K562 (cell line): ENCODE measurements around the gene PBX2. TPM values are rescaled to one million over a fixed set of nuclear protein-coding genes. Genes with fewer than 3 reads are reported as not detected.

Experiments used
- ATAC-seq: fragments of 200-7000 bp; cut with Tn5 transposase; 3 replicates; pipeline ENCODE4 v1.9.1; 2020; ENCODE audit warnings: moderate library complexity
- BruUV-seq: library from RNA; stranded (reverse); fragments of 400-500 nt; replicated peaks from 2 replicates; lab custom pipeline; 2021; lab: Mats Ljungman, UMichigan
- CTCF ChIA-PET: fragments of 300-600 bp; formaldehyde crosslinking; extraction: SDS; loops from one replicate; lab custom pipeline; 2021; ENCODE audit warnings: low intra/inter-chr PET ratio; lab: Yijun Ruan, JAX
- POLR2A ChIA-PET: fragments of 300-600, 350-650 bp; sonication (Branson Sonifier 250); formaldehyde crosslinking; extraction: SDS; loops from one replicate; lab custom pipeline; 2021; ENCODE audit warnings: antibody characterized with exemption, inconsistent platforms; lab: Yijun Ruan, JAX
- DNase-seq, 4 experiments: peaks; one replicate each; pipeline versions ENCODE4 v3.0.0 to v3.0.0-alpha.2; 2011 to 2018; ENCODE audit warnings: low spot score in 3 of 4, mixed read lengths in 3 of 4; ENCODE audit errors: extremely low read depth in 1 of 4
- FAIRE-seq: peaks from 2 replicates; lab custom pipeline; 2011; peaks lifted over from hg19 to GRCh38; lab: Jason Lieb, UNC
- H2AFZ ChIP-seq: 2 replicates; pipeline ENCODE4 v1.6.0; 2011; ENCODE audit warnings: low read depth, low read length, control low read depth, inconsistent platforms
- H3K27ac ChIP-seq: fragments of 200-600 bp; 3 replicates; pipeline ENCODE4 v1.8.0; 2011; ENCODE audit warnings: low read depth, mild to moderate bottlenecking, control low read depth, inconsistent platforms, low read length, moderate library complexity, mixed read lengths; ENCODE audit errors: extremely low read depth
- H3K27me3 ChIP-seq, 2 experiments: fragments of 300-600 bp in 1 of 2; 2 replicates in 1 of 2; 3 replicates in 1 of 2; pipeline versions ENCODE4 v1.6.0 to v1.8.0; 2011; ENCODE audit warnings: inconsistent platforms in 2 of 2, low read length in 2 of 2, mild to moderate bottlenecking in 1 of 2, mixed read lengths in 1 of 2, moderate library complexity in 1 of 2; ENCODE audit not compliant: control insufficient read depth in 2 of 2, insufficient read depth in 2 of 2
- H3K36me3 ChIP-seq: fragments of 300-600 bp; 3 replicates; pipeline ENCODE4 v1.8.0; 2011; ENCODE audit warnings: mild to moderate bottlenecking, low read length, inconsistent platforms; ENCODE audit not compliant: control insufficient read depth, insufficient read depth
- H3K4me1 ChIP-seq, 2 experiments: fragments of 200-600 bp in 1 of 2; replicated peaks in 1 of 2; 2 replicates in 1 of 2; 3 replicates in 1 of 2; pipeline versions ENCODE4 v1.5.1 to v1.8.0; 2011; ENCODE audit warnings: inconsistent platforms in 2 of 2, low read length in 2 of 2, mild to moderate bottlenecking in 1 of 2, mixed read lengths in 1 of 2, moderate library complexity in 1 of 2; ENCODE audit not compliant: control insufficient read depth in 2 of 2, insufficient read depth in 2 of 2
- H3K4me2 ChIP-seq: 2 replicates; pipeline ENCODE4 v1.6.1; 2011; ENCODE audit warnings: low read length, control low read depth, inconsistent platforms, mixed read lengths; ENCODE audit not compliant: insufficient read depth
- H3K4me3 ChIP-seq: fragments of 200-600 bp; sonication (generic), shearing (Covaris generic); 2 replicates; pipeline ENCODE4 v1.5.1; 2016; ENCODE audit warnings: control low read depth, inconsistent platforms
- H3K79me2 ChIP-seq: fragments of 200-600 bp; 3 replicates; pipeline ENCODE4 v1.8.0; 2011; ENCODE audit warnings: low read length, inconsistent platforms; ENCODE audit not compliant: control insufficient read depth, insufficient read depth
- H3K9ac ChIP-seq, 2 experiments: 2 replicates each; pipeline versions ENCODE4 v1.6.0 to v1.6.1; 2011; ENCODE audit warnings: low read depth in 2 of 2, low read length in 2 of 2, control low read depth in 1 of 2, inconsistent platforms in 1 of 2, mild to moderate bottlenecking in 1 of 2, mixed read lengths in 1 of 2; ENCODE audit not compliant: insufficient read depth in 1 of 2
- H3K9me1 ChIP-seq: one replicate; pipeline ENCODE4 v1.6.0; 2011; ENCODE audit warnings: inconsistent platforms, mild to moderate bottlenecking, low read length, moderate library complexity; ENCODE audit not compliant: control insufficient read depth, insufficient read depth
- H3K9me3 ChIP-seq: replicated peaks from 2 replicates; pipeline ENCODE4 v1.5.1; 2011; ENCODE audit warnings: low read depth, low read length, inconsistent platforms; ENCODE audit not compliant: control insufficient read depth, insufficient read depth
- H4K20me1 ChIP-seq: replicated peaks from 2 replicates; pipeline ENCODE4 v1.6.1; 2011; ENCODE audit warnings: low read length, inconsistent platforms, mixed read lengths; ENCODE audit not compliant: control insufficient read depth, insufficient read depth
- CBFA2T3 ChIP-seq: fragments of 450-650 bp; IDR thresholded peaks from 2 replicates; pipeline ENCODE4 v1.6.1; 2017
- GABPB2 ChIP-seq: fragments of 250-450 bp; sonication (Bioruptor Pico); conservative IDR thresholded peaks from 2 replicates; pipeline ENCODE4 v1.5.1; 2021; ENCODE audit warnings: mild to moderate bottlenecking
- JUND ChIP-seq, 2 experiments: IDR thresholded peaks; 2 replicates in 1 of 2; 3 replicates in 1 of 2; pipeline ENCODE4 v1.6.1; 2011; ENCODE audit warnings: borderline replicate concordance in 2 of 2, low read depth in 2 of 2, low read length in 2 of 2, improper control_type of control experiment in 1 of 2, missing biosample characterization in 1 of 2, missing genetic modification characterization in 1 of 2, missing genetic modification reagents in 1 of 2
- MYC ChIP-seq, 2 experiments: fragments of 250-450 bp in 1 of 2; sonication (Bioruptor Pico) in 1 of 2; IDR thresholded peaks; 2 replicates each; pipeline versions ENCODE4 v1.5.1 to v1.6.1; 2012 to 2021; ENCODE audit warnings: low read depth in 2 of 2, borderline replicate concordance in 1 of 2, improper control_type of control experiment in 1 of 2, low read length in 1 of 2, mild to moderate bottlenecking in 1 of 2, moderate library complexity in 1 of 2
- SETDB1 ChIP-seq: IDR thresholded peaks from one replicate; pipeline ENCODE4 v1.6.1; 2012; ENCODE audit warnings: low read length, control low read depth, inconsistent platforms
- SMARCC2 ChIP-seq: fragments of 450-650 bp; IDR thresholded peaks from 2 replicates; pipeline ENCODE4 v1.6.1; 2017; ENCODE audit warnings: antibody characterized with exemption, moderate library complexity, mild to moderate bottlenecking, low read depth
- SUPT5H ChIP-seq: fragments of 450-650 bp; IDR thresholded peaks from 2 replicates; pipeline ENCODE4 v1.6.1; 2016
- WGBS: fragments of 100-300 bp; shearing (Covaris generic); methylation state at CpG from one replicate; pipeline ENCODE4 v1.1.6; 2016; ENCODE audit warnings: low coverage, mixed read lengths; ENCODE audit not compliant: insufficient coverage; ENCODE audit errors: missing lambda C conversion rate; 5-methylcytosine and 5-hydroxymethylcytosine counted together
- in situ Hi-C: fragments of 300-500 bp; cut with MboI; formaldehyde crosslinking; loops from 4 replicates; pipeline ENCODE4 v1.15.0; 2018; ENCODE audit warnings: inconsistent platforms, mixed read lengths
- intact Hi-C: fragments of 100-400 bp; cut with micrococcal nuclease; formaldehyde crosslinking; loops from 2 replicates; pipeline ENCODE4 v1.14.2; 2022
- polyA plus RNA-seq, 8 experiments: library from polyadenylated mRNA; depleted of rRNA in 4 of 8; stranded (reverse) in 5 of 8; unstranded in 3 of 8; fragments of >200 nt; fragmentation: Nextera tagmentation in 2 of 8; fragmentation: Illumina TruSeq in 1 of 8; extraction: Ambion mirVana in 2 of 8; extraction: Trizol in 1 of 8; gene quantifications; 2 replicates each; pipeline versions ENCODE4 v1.2.1 to v1.2.3, GENCODE V29; 2011 to 2014; ENCODE audit warnings: inconsistent platforms in 1 of 8, missing spikeins in 1 of 8
- total RNA-seq, 7 experiments: library from RNA; depleted of rRNA in 6 of 7; stranded (reverse); fragments of >200 nt in 6 of 7; fragmentation: Illumina TruSeq in 2 of 7; extraction: Trizol in 2 of 7; gene quantifications; 2 replicates each; pipeline versions ENCODE4 v1.2.1 to v1.2.3, GENCODE V29; 2011 to 2021; ENCODE audit warnings: low replicate concordance in 1 of 7
- TF ChIP-seq, protein P1 (sequence below): fragments of 250-450 bp; sonication (Bioruptor Pico); IDR thresholded peaks from 2 replicates; pipeline ENCODE4 v1.8.0; 2022; ENCODE audit warnings: moderate library complexity, mild to moderate bottlenecking, inconsistent platforms
- TF ChIP-seq, protein P2 (sequence below): fragments of 450-650 bp; IDR thresholded peaks from 2 replicates; pipeline ENCODE4 v1.6.1; 2016; ENCODE audit warnings: low read depth

Gene PBX2
- total and polyA plus RNA-seq, 9 of the 15 experiments (the other 6 are each of a cell fraction or from before 2014, with no cell fraction given): 1.9 to 134 (median 62.5) TPM

DNA sequence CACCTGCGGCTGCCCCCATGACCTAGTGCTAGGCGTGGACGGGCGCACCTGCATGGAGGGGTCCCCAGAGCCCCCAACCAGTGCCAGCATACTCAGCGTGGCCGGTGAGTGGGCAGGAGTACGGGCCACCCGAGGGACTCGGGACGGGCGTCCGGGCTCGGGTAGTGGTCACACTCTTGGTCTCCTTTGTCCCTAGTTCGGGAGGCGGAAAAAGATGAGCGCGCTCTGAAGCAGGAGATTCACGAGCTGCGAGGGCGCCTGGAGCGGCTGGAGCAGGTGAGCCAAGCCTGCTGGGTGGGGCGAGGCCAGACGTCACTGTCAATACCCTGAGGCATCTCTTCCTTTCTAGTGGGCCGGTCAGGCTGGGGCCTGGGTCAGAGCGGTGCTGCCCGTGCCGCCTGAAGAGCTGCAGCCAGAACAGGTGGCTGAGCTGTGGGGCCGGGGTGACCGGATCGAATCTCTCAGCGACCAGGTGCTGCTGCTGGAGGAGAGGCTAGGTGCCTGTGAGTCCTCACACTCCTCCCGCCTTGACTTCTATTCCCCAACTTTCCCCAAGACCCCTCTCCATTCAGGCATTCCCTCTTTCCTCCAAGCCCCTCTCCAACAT, 22.7 kb downstream of the PBX2 start (continued):
- TF ChIP-seq SMARCC2 (no peak), SUPT5H (no peak), SETDB1 (no peak), GABPB2 (CRISPR knock-in tag) (no peak), MYC (IDR thresholded peaks at IDR 0.05; ENCODE audit: low read depth, low read length) (no peak), MYC (CRISPR knock-in tag; IDR thresholded peaks at IDR 0.05; ENCODE audit: borderline replicate concordance, low read depth) (no peak), CBFA2T3 (no peak)
- TF ChIP-seq, protein P1, sequence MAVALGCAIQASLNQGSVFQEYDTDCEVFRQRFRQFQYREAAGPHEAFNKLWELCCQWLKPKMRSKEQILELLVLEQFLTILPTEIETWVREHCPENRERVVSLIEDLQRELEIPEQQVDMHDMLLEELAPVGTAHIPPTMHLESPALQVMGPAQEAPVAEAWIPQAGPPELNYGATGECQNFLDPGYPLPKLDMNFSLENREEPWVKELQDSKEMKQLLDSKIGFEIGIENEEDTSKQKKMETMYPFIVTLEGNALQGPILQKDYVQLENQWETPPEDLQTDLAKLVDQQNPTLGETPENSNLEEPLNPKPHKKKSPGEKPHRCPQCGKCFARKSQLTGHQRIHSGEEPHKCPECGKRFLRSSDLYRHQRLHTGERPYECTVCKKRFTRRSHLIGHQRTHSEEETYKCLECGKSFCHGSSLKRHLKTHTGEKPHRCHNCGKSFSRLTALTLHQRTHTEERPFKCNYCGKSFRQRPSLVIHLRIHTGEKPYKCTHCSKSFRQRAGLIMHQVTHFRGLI (CRISPR knock-in tag): no peak

- Histone ChIP-seq H2AFZ (no peak overlapping the region), H3K27me3 (no peaks in the 10 kb centered on the region), H3K9ac (peak overlapping the region in 1 of 2 experiments; percentile 88; a peak in 2 of 4 replicates), H4K20me1 (no peaks in the 10 kb centered on the region), H3K79me2 (peaks cover 3% of the 10 kb centered on the region; the same call in 1 of the 3 replicates), H3K36me3 (peaks cover 80% of the 10 kb centered on the region), H3K9me3 (no peaks in the 10 kb centered on the region), H3K4me3 (no peak overlapping the region), H3K4me2 (no peak overlapping the region), H3K4me1 (peaks cover 44 to 51% of the 10 kb centered on the region in 2 experiments), H3K9me1 (no peaks in the 10 kb centered on the region), H3K27ac (0 out of 3 replicates have a peak overlapping the region, but pooled peaks have one; percentile 10)
- in situ Hi-C loops (no loop called here), intact Hi-C loops (loop anchor here (5.0 kb wide), 1 partner anchor 49 kb away; no protein-coding TSS in a partner anchor)
- ATAC-seq (peak; percentile 62), DNase-seq (peak; percentile 69 to 77 (median 70)), FAIRE-seq (no peak)
- CTCF ChIA-PET: no interaction called here
- POLR2A ChIA-PET: interaction anchor here (0.6 to 4.6 kb wide), 3 partner anchors 11 to 37 kb away, joined by 3 to 30 read pairs (median 4); partner anchors contain the start of genes AGPAT1 and RNF5
- 92% methylated on average over 24 of the region's 30 CpGs for WGBS
- BruUV-seq: no TSS peak
- TF ChIP-seq, protein P2, sequence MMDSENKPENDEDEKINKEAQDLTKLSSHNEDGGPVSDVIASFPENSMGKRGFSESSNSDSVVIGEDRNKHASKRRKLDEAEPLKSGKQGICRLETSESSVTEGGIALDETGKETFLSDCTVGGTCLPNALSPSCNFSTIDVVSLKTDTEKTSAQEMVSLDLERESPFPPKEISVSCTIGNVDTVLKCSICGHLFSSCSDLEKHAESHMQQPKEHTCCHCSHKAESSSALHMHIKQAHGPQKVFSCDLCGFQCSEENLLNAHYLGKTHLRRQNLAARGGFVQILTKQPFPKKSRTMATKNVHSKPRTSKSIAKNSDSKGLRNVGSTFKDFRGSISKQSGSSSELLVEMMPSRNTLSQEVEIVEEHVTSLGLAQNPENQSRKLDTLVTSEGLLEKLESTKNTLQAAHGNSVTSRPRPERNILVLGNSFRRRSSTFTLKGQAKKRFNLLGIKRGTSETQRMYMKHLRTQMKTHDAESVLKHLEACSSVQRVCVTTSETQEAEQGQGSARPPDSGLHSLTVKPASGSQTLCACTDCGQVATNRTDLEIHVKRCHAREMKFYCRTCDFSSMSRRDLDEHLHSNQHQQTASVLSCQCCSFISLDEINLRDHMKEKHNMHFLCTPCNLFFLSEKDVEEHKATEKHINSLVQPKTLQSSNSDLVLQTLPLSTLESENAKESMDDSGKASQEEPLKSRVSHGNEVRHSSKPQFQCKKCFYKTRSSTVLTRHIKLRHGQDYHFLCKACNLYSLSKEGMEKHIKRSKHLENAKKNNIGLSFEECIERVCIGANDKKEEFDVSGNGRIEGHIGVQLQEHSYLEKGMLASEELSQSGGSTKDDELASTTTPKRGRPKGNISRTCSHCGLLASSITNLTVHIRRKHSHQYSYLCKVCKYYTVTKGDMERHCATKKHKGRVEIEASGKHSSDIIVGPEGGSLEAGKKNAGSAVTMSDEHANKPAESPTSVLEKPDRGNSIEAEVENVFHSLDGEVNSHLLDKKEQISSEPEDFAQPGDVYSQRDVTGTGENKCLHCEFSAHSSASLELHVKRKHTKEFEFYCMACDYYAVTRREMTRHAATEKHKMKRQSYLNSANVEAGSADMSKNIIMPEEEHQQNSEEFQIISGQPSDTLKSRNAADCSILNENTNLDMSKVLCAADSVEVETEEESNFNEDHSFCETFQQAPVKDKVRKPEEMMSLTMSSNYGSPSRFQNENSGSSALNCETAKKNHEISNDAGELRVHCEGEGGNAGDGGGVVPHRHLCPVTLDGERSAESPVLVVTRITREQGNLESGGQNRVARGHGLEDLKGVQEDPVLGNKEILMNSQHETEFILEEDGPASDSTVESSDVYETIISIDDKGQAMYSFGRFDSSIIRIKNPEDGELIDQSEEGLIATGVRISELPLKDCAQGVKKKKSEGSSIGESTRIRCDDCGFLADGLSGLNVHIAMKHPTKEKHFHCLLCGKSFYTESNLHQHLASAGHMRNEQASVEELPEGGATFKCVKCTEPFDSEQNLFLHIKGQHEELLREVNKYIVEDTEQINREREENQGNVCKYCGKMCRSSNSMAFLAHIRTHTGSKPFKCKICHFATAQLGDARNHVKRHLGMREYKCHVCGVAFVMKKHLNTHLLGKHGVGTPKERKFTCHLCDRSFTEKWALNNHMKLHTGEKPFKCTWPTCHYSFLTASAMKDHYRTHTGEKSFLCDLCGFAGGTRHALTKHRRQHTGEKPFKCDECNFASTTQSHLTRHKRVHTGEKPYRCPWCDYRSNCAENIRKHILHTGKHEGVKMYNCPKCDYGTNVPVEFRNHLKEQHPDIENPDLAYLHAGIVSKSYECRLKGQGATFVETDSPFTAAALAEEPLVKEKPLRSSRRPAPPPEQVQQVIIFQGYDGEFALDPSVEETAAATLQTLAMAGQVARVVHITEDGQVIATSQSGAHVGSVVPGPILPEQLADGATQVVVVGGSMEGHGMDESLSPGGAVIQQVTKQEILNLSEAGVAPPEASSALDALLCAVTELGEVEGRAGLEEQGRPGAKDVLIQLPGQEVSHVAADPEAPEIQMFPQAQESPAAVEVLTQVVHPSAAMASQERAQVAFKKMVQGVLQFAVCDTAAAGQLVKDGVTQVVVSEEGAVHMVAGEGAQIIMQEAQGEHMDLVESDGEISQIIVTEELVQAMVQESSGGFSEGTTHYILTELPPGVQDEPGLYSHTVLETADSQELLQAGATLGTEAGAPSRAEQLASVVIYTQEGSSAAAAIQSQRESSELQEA: no peak
- peak; percentile 60; the same call in 1 of the 2 replicates for TF ChIP-seq JUND (IDR thresholded peaks at IDR 0.05; ENCODE audit: borderline replicate concordance, low read depth, low read length)
- no peak; the same call in 2 of the 3 replicates for TF ChIP-seq JUND (tag; IDR thresholded peaks at IDR 0.05; ENCODE audit: borderline replicate concordance, low read depth, low read length)
Measured at GRCh38 chr6:32166411-32167061, 23.5 kb downstream of the PBX2 start.
